ENCODE results near the gene EYS. TPM values are rescaled to one million over a fixed set of nuclear protein-coding genes. Genes with fewer than 3 reads are reported as not detected.

EYS gene
- total and polyA plus RNA-seq, 2 experiments from 2014 or later: 0.04 TPM; not detected in 1

GRCh38 chr6:65231616-65232015, 475.4 kb downstream of the EYS start:
- Histone ChIP-seq H3K4me1 (ENCODE audit: insufficient read depth) (no peaks in the 10 kb centered on the region), H3K9ac (no peak overlapping the region), H3K27ac (no peak overlapping the region), H3K9me3 (ENCODE audit: low read depth) (no peaks in the 10 kb centered on the region), H3K4me2 (ENCODE audit: unreplicated experiment) (no peak overlapping the region), H3K36me3 (ENCODE audit: low read depth) (no peaks in the 10 kb centered on the region), H3K27me3 (replicated peaks; ENCODE audit: insufficient read depth) (no peaks in the 10 kb centered on the region), H3F3A (ENCODE audit: insufficient read depth) (no peaks in the 10 kb centered on the region), H2AFZ (no peak overlapping the region), H3K79me2 (ENCODE audit: insufficient read depth) (no peaks in the 10 kb centered on the region), H3K9me2 (ENCODE audit: insufficient read depth) (no peaks in the 10 kb centered on the region), H3K4me3 (no peak overlapping the region), H4K20me1 (ENCODE audit: insufficient read depth) (no peaks in the 10 kb centered on the region)
- WGBS, 2 experiments (ENCODE audit: low coverage in 1 of 2, low lambda C conversion rate in 2 of 2, missing lambda C conversion rate in 2 of 2): 15 to 20% methylated on average over 1 of the region's 1 CpG
- no peak for TF ChIP-seq EZH2phosphoT487 (IDR thresholded peaks at IDR 0.05; ENCODE audit: insufficient read depth, low read depth)
- TF ChIP-seq EZH2 (IDR thresholded peaks at IDR 0.05; ENCODE audit: insufficient read depth, poor library complexity, severe bottlenecking): no peak
- no peak for DNase-seq
- in situ Hi-C loops (cut with MboI): no loop called here

- in situ Hi-C loops (cut with MboI): no loop called here
- no peak overlapping the region for H3K4me2 ChIP-seq (ENCODE audit: unreplicated experiment)
- H3F3A ChIP-seq (ENCODE audit: insufficient read depth): no peaks in the 10 kb centered on the region
- no peak overlapping the region for H3K27ac ChIP-seq
- TF ChIP-seq EZH2phosphoT487 (IDR thresholded peaks at IDR 0.05; ENCODE audit: insufficient read depth, low read depth): no peak
- TF ChIP-seq EZH2 (IDR thresholded peaks at IDR 0.05; ENCODE audit: insufficient read depth, poor library complexity, severe bottlenecking): no peak
- DNase-seq: no peak
- no peaks in the 10 kb centered on the region for H3K9me3 ChIP-seq (ENCODE audit: low read depth)
- no peaks in the 10 kb centered on the region for H3K9me2 ChIP-seq (ENCODE audit: insufficient read depth)
- 0% methylated on average over 1 of the region's 1 CpG for WGBS, 2 experiments (ENCODE audit: low coverage in 1 of 2, low lambda C conversion rate in 2 of 2, missing lambda C conversion rate in 2 of 2)
- H3K36me3 ChIP-seq (ENCODE audit: low read depth): no peaks in the 10 kb centered on the region
- no peak overlapping the region for H2AFZ ChIP-seq
- no peak overlapping the region for H3K4me3 ChIP-seq
- H3K9ac ChIP-seq: no peak overlapping the region
- H3K79me2 ChIP-seq (ENCODE audit: insufficient read depth): no peaks in the 10 kb centered on the region
- no peaks in the 10 kb centered on the region for H4K20me1 ChIP-seq (ENCODE audit: insufficient read depth)
- H3K27me3 ChIP-seq (replicated peaks; ENCODE audit: insufficient read depth): no peaks in the 10 kb centered on the region
- no peaks in the 10 kb centered on the region for H3K4me1 ChIP-seq (ENCODE audit: insufficient read depth)
Measured at GRCh38 chr6:65229825-65230224, 477.2 kb downstream of the EYS start.

- no peak for DNase-seq
- TF ChIP-seq EZH2phosphoT487 (IDR thresholded peaks at IDR 0.05; ENCODE audit: insufficient read depth, low read depth) (no peak), EZH2 (IDR thresholded peaks at IDR 0.05; ENCODE audit: insufficient read depth, poor library complexity, severe bottlenecking) (no peak)
- in situ Hi-C loops (cut with MboI): no loop called here
- Histone ChIP-seq H3K36me3 (ENCODE audit: low read depth) (no peaks in the 10 kb centered on the region), H3K9me3 (ENCODE audit: low read depth) (no peaks in the 10 kb centered on the region), H3K79me2 (ENCODE audit: insufficient read depth) (no peaks in the 10 kb centered on the region), H2AFZ (no peak overlapping the region), H3K4me3 (no peak overlapping the region), H3F3A (ENCODE audit: insufficient read depth) (no peaks in the 10 kb centered on the region), H4K20me1 (ENCODE audit: insufficient read depth) (no peaks in the 10 kb centered on the region), H3K9ac (no peak overlapping the region), H3K27ac (no peak overlapping the region), H3K4me2 (ENCODE audit: unreplicated experiment) (no peak overlapping the region), H3K9me2 (ENCODE audit: insufficient read depth) (no peaks in the 10 kb centered on the region), H3K4me1 (ENCODE audit: insufficient read depth) (no peaks in the 10 kb centered on the region), H3K27me3 (replicated peaks; ENCODE audit: insufficient read depth) (no peaks in the 10 kb centered on the region)
- 77 to 80% methylated on average over 1 of the region's 1 CpG for WGBS, 2 experiments (ENCODE audit: low coverage in 1 of 2, low lambda C conversion rate in 2 of 2, missing lambda C conversion rate in 2 of 2)
Measured at GRCh38 chr6:65221153-65221552, 485.9 kb downstream of the EYS start.

GRCh38 chr6:65202738-65203137, 504.3 kb downstream of the EYS start:
- Histone ChIP-seq H3K27ac (no peak overlapping the region), H3K9me3 (ENCODE audit: low read depth) (no peaks in the 10 kb centered on the region), H3F3A (ENCODE audit: insufficient read depth) (no peaks in the 10 kb centered on the region), H3K27me3 (replicated peaks; ENCODE audit: insufficient read depth) (no peaks in the 10 kb centered on the region), H3K9me2 (ENCODE audit: insufficient read depth) (peaks cover 7% of the 10 kb centered on the region; the same call in 1 of the 2 replicates), H4K20me1 (ENCODE audit: insufficient read depth) (no peaks in the 10 kb centered on the region), H3K4me2 (ENCODE audit: unreplicated experiment) (no peak overlapping the region), H3K4me1 (ENCODE audit: insufficient read depth) (no peaks in the 10 kb centered on the region), H3K9ac (no peak overlapping the region), H3K4me3 (no peak overlapping the region), H3K79me2 (ENCODE audit: insufficient read depth) (no peaks in the 10 kb centered on the region), H2AFZ (no peak overlapping the region), H3K36me3 (ENCODE audit: low read depth) (no peaks in the 10 kb centered on the region)
- no peak for DNase-seq
- in situ Hi-C loops (cut with MboI): no loop called here
- WGBS, 2 experiments (ENCODE audit: low coverage in 1 of 2, low lambda C conversion rate in 2 of 2, missing lambda C conversion rate in 2 of 2): 19 to 44% methylated on average over 2 of the region's 2 CpGs
- no peak for TF ChIP-seq EZH2phosphoT487 (IDR thresholded peaks at IDR 0.05; ENCODE audit: insufficient read depth, low read depth)
- no peak for TF ChIP-seq EZH2 (IDR thresholded peaks at IDR 0.05; ENCODE audit: insufficient read depth, poor library complexity, severe bottlenecking)

- in situ Hi-C loops (cut with MboI): no loop called here
- Histone ChIP-seq H3K4me2 (ENCODE audit: unreplicated experiment) (no peak overlapping the region), H4K20me1 (ENCODE audit: insufficient read depth) (no peaks in the 10 kb centered on the region), H3K9me3 (ENCODE audit: low read depth) (no peaks in the 10 kb centered on the region), H3K27ac (no peak overlapping the region), H2AFZ (no peak overlapping the region), H3K79me2 (ENCODE audit: insufficient read depth) (no peaks in the 10 kb centered on the region), H3K4me3 (no peak overlapping the region), H3K36me3 (ENCODE audit: low read depth) (no peaks in the 10 kb centered on the region), H3F3A (ENCODE audit: insufficient read depth) (no peaks in the 10 kb centered on the region), H3K27me3 (replicated peaks; ENCODE audit: insufficient read depth) (no peaks in the 10 kb centered on the region), H3K9ac (no peak overlapping the region), H3K4me1 (ENCODE audit: insufficient read depth) (no peaks in the 10 kb centered on the region), H3K9me2 (ENCODE audit: insufficient read depth) (no peaks in the 10 kb centered on the region)
- no peak for DNase-seq
- 35 to 45% methylated on average over 3 of the region's 3 CpGs for WGBS, 2 experiments (ENCODE audit: low coverage in 1 of 2, low lambda C conversion rate in 2 of 2, missing lambda C conversion rate in 2 of 2)
- TF ChIP-seq EZH2 (IDR thresholded peaks at IDR 0.05; ENCODE audit: insufficient read depth, poor library complexity, severe bottlenecking): no peak
- TF ChIP-seq EZH2phosphoT487 (IDR thresholded peaks at IDR 0.05; ENCODE audit: insufficient read depth, low read depth): no peak
Measured at GRCh38 chr6:65199683-65200082, 507.3 kb downstream of the EYS start.

All from GM23248 (cell line).